HK-2 (cell line): Measurements from ENCODE around the gene TMBIM4.

Experiments used
- DNase-seq: peaks from one replicate; pipeline ENCODE4 v3.0.0-alpha.2; 2018; ENCODE audit not compliant: unreplicated experiment

Gene TMBIM4

GRCh38 chr12:66092559-66093269 is 77.1 kb downstream of the TMBIM4 start:
- no peak for DNase-seq

GRCh38 chr12:66090157-66090556 is 79.6 kb downstream of the TMBIM4 start:
- no peak for DNase-seq

GRCh38 chr12:66087365-66087943 is 82.3 kb downstream of the TMBIM4 start:
- DNase-seq, result peak; percentile 50

DNA sequence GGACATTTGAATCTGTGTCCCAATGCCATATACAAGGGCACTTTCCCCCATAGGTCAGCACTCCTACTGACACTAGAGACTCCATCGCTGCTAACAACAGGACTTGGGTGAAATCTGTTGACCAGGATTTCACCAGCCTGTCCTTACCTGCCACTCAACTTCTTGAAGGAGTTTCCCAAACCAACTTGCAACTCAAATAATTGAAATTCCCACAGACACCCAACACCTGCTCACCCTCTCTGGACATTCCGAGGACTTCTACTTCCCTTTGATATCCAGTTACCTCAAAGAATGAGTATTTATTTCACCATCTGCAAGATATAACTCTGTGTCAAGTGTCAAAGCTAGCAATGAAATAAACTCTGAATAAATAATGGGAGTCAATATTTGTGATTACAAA is 83.8 kb downstream of the TMBIM4 start:
- no peak for DNase-seq
